Panc1 (cell line): Measurements from ENCODE around the gene SAMHD1.

Experiments
- CTCF ChIP-seq: fragments of 450-650 bp; IDR thresholded peaks from 2 replicates; pipeline ENCODE4 v1.5.1; 2017; ENCODE audit warnings: mild to moderate bottlenecking
- POLR2AphosphoS5 ChIP-seq: IDR thresholded peaks from 2 replicates; pipeline ENCODE4 v1.6.1; 2012; ENCODE audit warnings: mild to moderate bottlenecking, low read depth, low read length, moderate library complexity
- SIN3A ChIP-seq: IDR thresholded peaks from 2 replicates; pipeline ENCODE4 v1.6.1; 2012; ENCODE audit warnings: low read depth, mild to moderate bottlenecking, low read length, moderate library complexity, borderline replicate concordance; ENCODE audit not compliant: insufficient read depth
- TCF7L2 ChIP-seq: IDR thresholded peaks from 2 replicates; pipeline ENCODE4 v1.6.1; 2011; ENCODE audit warnings: mild to moderate bottlenecking, low read depth, low read length, inconsistent platforms

GRCh38 chr20:36871640-36872570 is 79.6 kb downstream of the SAMHD1 start:
- TF ChIP-seq CTCF: no peak
- no peak for TF ChIP-seq TCF7L2
- no peak for TF ChIP-seq POLR2AphosphoS5
- TF ChIP-seq SIN3A: no peak
